Endothelial cell of umbilical vein (primary cell): Measurements from ENCODE around the gene ZFP1.
"Not testable (repeated sequence)": the region's sequence is repeated elsewhere in the genome, so short reads cannot be mapped to it uniquely, and the experiment has no call there.

Experiments used
- EZH2 ChIP-seq: IDR thresholded peaks from 2 replicates; pipeline ENCODE4 v1.6.1; 2012; ENCODE audit warnings: borderline replicate concordance, low read depth, mild to moderate bottlenecking, moderate library complexity, low read length, inconsistent platforms; ENCODE audit not compliant: severe bottlenecking
- GATA2 ChIP-seq: IDR thresholded peaks from 2 replicates; pipeline ENCODE4 v1.7.0; 2011; ENCODE audit warnings: low read depth, mild to moderate bottlenecking, moderate library complexity, mixed read lengths, low read length; ENCODE audit not compliant: insufficient read length, insufficient read depth
- POLR2A ChIP-seq: IDR thresholded peaks from 2 replicates; pipeline ENCODE4 v1.6.1; 2012; ENCODE audit warnings: low read depth, mild to moderate bottlenecking, control low read depth, low read length
- POLR2AphosphoS5 ChIP-seq: IDR thresholded peaks from 2 replicates; pipeline ENCODE4 v1.6.1; 2012; ENCODE audit warnings: low read depth, mild to moderate bottlenecking, control low read depth, low read length, moderate library complexity; ENCODE audit not compliant: insufficient read depth
- TF ChIP-seq, protein P1 (sequence below), 2 donors: IDR thresholded peaks; 1 replicate in 1 of 2; 2 replicates in 1 of 2; pipeline ENCODE4 v1.5.1; 2011; ENCODE audit warnings: low read length in 2 of 2, mild to moderate bottlenecking in 2 of 2, moderate library complexity in 2 of 2, control low read depth in 1 of 2, inconsistent platforms in 1 of 2, low read depth in 1 of 2; ENCODE audit not compliant: insufficient read depth in 1 of 2; ENCODE audit errors: extremely low read depth in 1 of 2
- TF ChIP-seq, protein P2 (sequence below): IDR thresholded peaks from 2 replicates; pipeline ENCODE4 v1.6.1; 2011; ENCODE audit not compliant: insufficient read depth, insufficient read length

DNA sequence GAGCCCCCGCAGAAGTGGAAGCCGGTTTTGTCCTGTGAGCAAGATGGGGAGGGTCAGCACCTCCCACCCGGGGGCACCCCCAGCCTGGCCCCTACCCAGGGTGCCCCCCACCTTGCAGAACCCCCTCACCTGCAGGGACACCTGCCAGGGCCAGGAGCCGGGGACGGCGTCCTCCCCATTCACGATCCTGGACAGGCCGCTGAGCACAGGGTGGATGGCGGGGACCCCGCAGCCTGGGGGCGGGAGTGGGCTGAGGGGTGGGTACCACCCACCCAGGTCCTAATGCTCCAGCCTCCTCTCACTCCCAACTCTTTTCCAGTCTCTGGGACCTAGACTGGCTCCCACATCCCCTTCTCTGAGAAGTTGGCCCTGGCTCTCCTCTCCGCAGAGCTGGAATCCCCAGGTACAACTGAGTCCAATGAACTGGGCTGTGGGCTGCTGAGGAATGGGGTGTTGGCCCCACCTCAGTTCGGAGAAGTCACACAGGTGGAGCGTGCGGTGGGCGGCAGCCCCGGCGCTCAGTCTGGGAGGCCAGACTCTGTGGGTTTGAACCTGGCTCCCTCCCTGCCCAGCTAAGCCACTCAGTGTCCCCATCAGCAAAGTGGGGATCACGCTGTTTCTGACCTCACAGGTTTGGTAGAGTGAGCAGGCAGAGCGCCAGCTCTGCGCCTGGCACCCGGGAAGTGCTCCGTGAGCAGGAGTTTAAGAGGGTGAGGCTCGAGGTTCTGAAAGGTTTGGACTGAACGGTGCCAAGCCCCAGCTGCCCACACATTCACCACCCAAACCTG, 57.8 kb downstream of the ZFP1 start:
- not testable (repeated sequence) for TF ChIP-seq GATA2, POLR2AphosphoS5, POLR2A, EZH2
- TF ChIP-seq, protein P1, sequence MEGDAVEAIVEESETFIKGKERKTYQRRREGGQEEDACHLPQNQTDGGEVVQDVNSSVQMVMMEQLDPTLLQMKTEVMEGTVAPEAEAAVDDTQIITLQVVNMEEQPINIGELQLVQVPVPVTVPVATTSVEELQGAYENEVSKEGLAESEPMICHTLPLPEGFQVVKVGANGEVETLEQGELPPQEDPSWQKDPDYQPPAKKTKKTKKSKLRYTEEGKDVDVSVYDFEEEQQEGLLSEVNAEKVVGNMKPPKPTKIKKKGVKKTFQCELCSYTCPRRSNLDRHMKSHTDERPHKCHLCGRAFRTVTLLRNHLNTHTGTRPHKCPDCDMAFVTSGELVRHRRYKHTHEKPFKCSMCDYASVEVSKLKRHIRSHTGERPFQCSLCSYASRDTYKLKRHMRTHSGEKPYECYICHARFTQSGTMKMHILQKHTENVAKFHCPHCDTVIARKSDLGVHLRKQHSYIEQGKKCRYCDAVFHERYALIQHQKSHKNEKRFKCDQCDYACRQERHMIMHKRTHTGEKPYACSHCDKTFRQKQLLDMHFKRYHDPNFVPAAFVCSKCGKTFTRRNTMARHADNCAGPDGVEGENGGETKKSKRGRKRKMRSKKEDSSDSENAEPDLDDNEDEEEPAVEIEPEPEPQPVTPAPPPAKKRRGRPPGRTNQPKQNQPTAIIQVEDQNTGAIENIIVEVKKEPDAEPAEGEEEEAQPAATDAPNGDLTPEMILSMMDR (IDR thresholded peaks at IDR 0.05; ENCODE audit: extremely low read depth in 1 of 2, insufficient read depth in 1 of 2, low read depth in 1 of 2, low read length in 2 of 2), result not testable (repeated sequence)
- TF ChIP-seq, protein P2, sequence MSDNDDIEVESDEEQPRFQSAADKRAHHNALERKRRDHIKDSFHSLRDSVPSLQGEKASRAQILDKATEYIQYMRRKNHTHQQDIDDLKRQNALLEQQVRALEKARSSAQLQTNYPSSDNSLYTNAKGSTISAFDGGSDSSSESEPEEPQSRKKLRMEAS, result not testable (repeated sequence)
